Keratinocyte (primary cell): ENCODE measurements around the gene PLBD2. TPM values are rescaled to one million over a fixed set of nuclear protein-coding genes. Genes with fewer than 3 reads are reported as not detected.

ENCODE experiments used
- DNase-seq: peaks from one replicate; pipeline ENCODE4 v3.0.0-alpha.2; 2011; ENCODE audit warnings: low read depth, missing footprints, low spot score
- FAIRE-seq: peaks from 2 replicates; lab custom pipeline; 2011; peaks lifted over from hg19 to GRCh38; lab: Jason Lieb, UNC
- H2AFZ ChIP-seq: 2 replicates; pipeline ENCODE4 v1.6.0; 2012; ENCODE audit warnings: low read length, control low read depth, inconsistent platforms; ENCODE audit not compliant: control insufficient read depth
- H3K27ac ChIP-seq: 2 replicates; pipeline ENCODE4 v1.5.1; 2011; ENCODE audit warnings: low read length; ENCODE audit not compliant: control insufficient read depth, insufficient read depth
- H3K27me3 ChIP-seq: 3 replicates; pipeline ENCODE4 v1.6.0; 2011; ENCODE audit warnings: low read length; ENCODE audit not compliant: control insufficient read depth, insufficient read depth; ENCODE audit errors: extremely low read depth
- H3K36me3 ChIP-seq, 2 experiments: 2 replicates in 1 of 2; 3 replicates in 1 of 2; pipeline ENCODE4 v1.5.1; 2011; ENCODE audit warnings: low read length in 2 of 2, mild to moderate bottlenecking in 1 of 2; ENCODE audit not compliant: control insufficient read depth in 2 of 2, insufficient read depth in 2 of 2; ENCODE audit errors: extremely low read depth in 1 of 2
- H3K4me1 ChIP-seq: 3 replicates; pipeline ENCODE4 v1.5.1; 2011; ENCODE audit warnings: low read length; ENCODE audit not compliant: control insufficient read depth, insufficient read depth; ENCODE audit errors: extremely low read depth
- H3K4me2 ChIP-seq: 3 replicates; pipeline ENCODE4 v1.6.0; 2011; ENCODE audit warnings: low read depth, low read length; ENCODE audit not compliant: control insufficient read depth, insufficient read depth; ENCODE audit errors: extremely low read depth
- H3K4me3 ChIP-seq, 3 experiments: fragments of 200-600 bp in 1 of 3; sonication (generic) in 1 of 3; 2 replicates in 2 of 3; 3 replicates in 1 of 3; pipeline ENCODE4 v1.5.1; 2011 to 2016; ENCODE audit warnings: low read length in 3 of 3, mild to moderate bottlenecking in 3 of 3, control low read depth in 2 of 3, inconsistent platforms in 1 of 3, low read depth in 1 of 3, mixed read lengths in 1 of 3, mixed run types in 1 of 3, moderate library complexity in 1 of 3; ENCODE audit not compliant: control insufficient read depth in 2 of 3, insufficient read depth in 2 of 3; ENCODE audit errors: extremely low read depth in 1 of 3
- H3K79me2 ChIP-seq: 2 replicates; pipeline ENCODE4 v1.6.0; 2012; ENCODE audit warnings: low read length; ENCODE audit not compliant: control insufficient read depth, insufficient read depth
- H3K9ac ChIP-seq: 3 replicates; pipeline ENCODE4 v1.6.0; 2011; ENCODE audit warnings: low read length; ENCODE audit not compliant: control insufficient read depth, insufficient read depth; ENCODE audit errors: extremely low read depth
- H3K9me1 ChIP-seq: 3 replicates; pipeline ENCODE4 v1.6.0; 2011; ENCODE audit warnings: low read length; ENCODE audit not compliant: control insufficient read depth, insufficient read depth; ENCODE audit errors: extremely low read depth
- H3K9me3 ChIP-seq: 2 replicates; pipeline ENCODE4 v1.5.1; 2012; ENCODE audit warnings: low read depth, low read length; ENCODE audit not compliant: control insufficient read depth
- H4K20me1 ChIP-seq: 3 replicates; pipeline ENCODE4 v1.6.0; 2011; ENCODE audit warnings: low read length; ENCODE audit not compliant: control insufficient read depth, insufficient read depth; ENCODE audit errors: extremely low read depth
- CTCF ChIP-seq, 3 experiments: IDR thresholded peaks in 1 of 3; conservative IDR thresholded peaks in 1 of 3; optimal IDR thresholded peaks in 1 of 3; 2 replicates in 2 of 3; 3 replicates in 1 of 3; pipeline versions ENCODE3 to v1.5.1; 2011; ENCODE audit warnings: low read length in 3 of 3, mild to moderate bottlenecking in 3 of 3, moderate library complexity in 2 of 3, control low read depth in 1 of 3, inconsistent platforms in 1 of 3; ENCODE audit not compliant: insufficient read depth in 2 of 3; ENCODE audit errors: extremely low read depth in 1 of 3
- EZH2 ChIP-seq: IDR thresholded peaks from one replicate; pipeline ENCODE4 v1.6.1; 2012; ENCODE audit warnings: inconsistent platforms, mild to moderate bottlenecking, low read length, moderate library complexity
- dilution Hi-C: fragments of 300-500 bp; cut with MboI; formaldehyde crosslinking; loops from one replicate; pipeline ENCODE4 v1.7.0; 2020; ENCODE audit warnings: low sequenced_read_pairs; ENCODE audit not compliant: extremely low pct_ligation_motif_present
- polyA plus RNA-seq, 5 experiments: library from polyadenylated mRNA; depleted of rRNA in 3 of 5; stranded (reverse) in 3 of 5; stranded (forward) in 1 of 5; unstranded in 1 of 5; fragments of >200 nt; gene quantifications; 1 replicate in 1 of 5; 2 replicates in 3 of 5; 3 replicates in 1 of 5; pipeline versions ENCODE4 v1.2.1 to v1.2.3, GENCODE V29; 2011 to 2012; ENCODE audit warnings: missing spikeins in 2 of 5, low read depth in 1 of 5, low replicate concordance in 1 of 5

Gene PLBD2
- polyA plus RNA-seq, 1 donor (not counting 4 experiments of a cell fraction or from before 2014, with no cell fraction given) = 12.9 TPM

- FAIRE-seq = no peak
- dilution Hi-C loops = no loop called here
- no peak for TF ChIP-seq CTCF (optimal IDR thresholded peaks at IDR 0.05 in 1 of 3, IDR thresholded peaks at IDR 0.05 in 1 of 3, conservative IDR thresholded peaks at IDR 0.05 in 1 of 3; ENCODE audit: extremely low read depth in 1 of 3, insufficient read depth in 2 of 3, low read length in 3 of 3)
- TF ChIP-seq EZH2 = no peak
- no peak overlapping the region for H2AFZ ChIP-seq
- H3K4me3 ChIP-seq = no peak overlapping the region
- H3K4me2 ChIP-seq = no peak overlapping the region
- no peaks in the 10 kb centered on the region for H4K20me1 ChIP-seq
- no peak overlapping the region for H3K9ac ChIP-seq
- H3K9me1 ChIP-seq = no peaks in the 10 kb centered on the region
- H3K36me3 ChIP-seq = peaks cover 4 to 11% of the 10 kb centered on the region in 2 experiments
- no peaks in the 10 kb centered on the region for H3K79me2 ChIP-seq
- H3K27ac ChIP-seq = no peak overlapping the region
- H3K27me3 ChIP-seq = no peaks in the 10 kb centered on the region
- no peak for DNase-seq
- H3K9me3 ChIP-seq = no peaks in the 10 kb centered on the region
- H3K4me1 ChIP-seq = no peaks in the 10 kb centered on the region
These were observed 30.0 kb upstream of the PLBD2 start for GRCh38 chr12:113328368-113328889.

GRCh38 chr12:113329022-113329790 is 29.2 kb upstream of the PLBD2 start:
- H3K27ac ChIP-seq = no peak overlapping the region
- dilution Hi-C loops = no loop called here
- DNase-seq (no peak), FAIRE-seq (no peak)
- no peak overlapping the region for H2AFZ ChIP-seq
- peaks cover 4 to 11% of the 10 kb centered on the region in 2 experiments for H3K36me3 ChIP-seq
- TF ChIP-seq CTCF (optimal IDR thresholded peaks at IDR 0.05 in 1 of 3, IDR thresholded peaks at IDR 0.05 in 1 of 3, conservative IDR thresholded peaks at IDR 0.05 in 1 of 3; ENCODE audit: extremely low read depth in 1 of 3, insufficient read depth in 2 of 3, low read length in 3 of 3) (no peak), EZH2 (no peak)
- H4K20me1 ChIP-seq = no peaks in the 10 kb centered on the region
- H3K79me2 ChIP-seq = no peaks in the 10 kb centered on the region
- H3K4me3 ChIP-seq = no peak overlapping the region
- no peak overlapping the region for H3K4me2 ChIP-seq
- no peaks in the 10 kb centered on the region for H3K27me3 ChIP-seq
- no peaks in the 10 kb centered on the region for H3K9me3 ChIP-seq
- peaks cover 5% of the 10 kb centered on the region for H3K4me1 ChIP-seq
- no peak overlapping the region for H3K9ac ChIP-seq
- no peaks in the 10 kb centered on the region for H3K9me1 ChIP-seq
